Endothelial cell of umbilical vein (primary cell): Measurements from ENCODE around the gene TRAPPC10.

ENCODE experiments used
- CTCF ChIP-seq, 2 donors: IDR thresholded peaks; 1 replicate in 1 of 2; 2 replicates in 1 of 2; pipeline ENCODE4 v1.5.1; 2011; ENCODE audit warnings: low read length in 2 of 2, mild to moderate bottlenecking in 2 of 2, moderate library complexity in 2 of 2, control low read depth in 1 of 2, inconsistent platforms in 1 of 2, low read depth in 1 of 2; ENCODE audit not compliant: insufficient read depth in 1 of 2; ENCODE audit errors: extremely low read depth in 1 of 2
- EZH2 ChIP-seq: IDR thresholded peaks from 2 replicates; pipeline ENCODE4 v1.6.1; 2012; ENCODE audit warnings: borderline replicate concordance, low read depth, mild to moderate bottlenecking, moderate library complexity, low read length, inconsistent platforms; ENCODE audit not compliant: severe bottlenecking
- FOS ChIP-seq: IDR thresholded peaks from 2 replicates; pipeline ENCODE4 v1.6.1; 2011; ENCODE audit warnings: mild to moderate bottlenecking, low read length, moderate library complexity, borderline replicate concordance; ENCODE audit not compliant: insufficient read depth
- GATA2 ChIP-seq: IDR thresholded peaks from 2 replicates; pipeline ENCODE4 v1.7.0; 2011; ENCODE audit warnings: low read depth, mild to moderate bottlenecking, moderate library complexity, mixed read lengths, low read length; ENCODE audit not compliant: insufficient read length, insufficient read depth
- JUN ChIP-seq: IDR thresholded peaks from 2 replicates; pipeline ENCODE4 v1.6.1; 2011; ENCODE audit warnings: borderline replicate concordance, low read depth; ENCODE audit not compliant: insufficient read length, insufficient read depth
- MAX ChIP-seq: IDR thresholded peaks from 2 replicates; pipeline ENCODE4 v1.6.1; 2011; ENCODE audit not compliant: insufficient read depth, insufficient read length
- POLR2A ChIP-seq: IDR thresholded peaks from 2 replicates; pipeline ENCODE4 v1.6.1; 2012; ENCODE audit warnings: low read depth, mild to moderate bottlenecking, control low read depth, low read length
- POLR2AphosphoS5 ChIP-seq: IDR thresholded peaks from 2 replicates; pipeline ENCODE4 v1.6.1; 2012; ENCODE audit warnings: low read depth, mild to moderate bottlenecking, control low read depth, low read length, moderate library complexity; ENCODE audit not compliant: insufficient read depth

- TF ChIP-seq CTCF (IDR thresholded peaks at IDR 0.05; ENCODE audit: extremely low read depth in 1 of 2, insufficient read depth in 1 of 2, low read depth in 1 of 2, low read length in 2 of 2): no peak
- TF ChIP-seq FOS: no peak
- TF ChIP-seq EZH2: no peak
- no peak for TF ChIP-seq GATA2
- TF ChIP-seq POLR2AphosphoS5: no peak
- no peak for TF ChIP-seq MAX
- no peak for TF ChIP-seq JUN
- TF ChIP-seq POLR2A: no peak
These were observed 22.7 kb upstream of the TRAPPC10 start for GRCh38 chr21:43989401-43989800.
